ENCODE results near the gene LINC00237.
A peak's percentile ranks its signal among the peaks of the same experiment; 100 is the strongest.

Gene LINC00237

DNA sequence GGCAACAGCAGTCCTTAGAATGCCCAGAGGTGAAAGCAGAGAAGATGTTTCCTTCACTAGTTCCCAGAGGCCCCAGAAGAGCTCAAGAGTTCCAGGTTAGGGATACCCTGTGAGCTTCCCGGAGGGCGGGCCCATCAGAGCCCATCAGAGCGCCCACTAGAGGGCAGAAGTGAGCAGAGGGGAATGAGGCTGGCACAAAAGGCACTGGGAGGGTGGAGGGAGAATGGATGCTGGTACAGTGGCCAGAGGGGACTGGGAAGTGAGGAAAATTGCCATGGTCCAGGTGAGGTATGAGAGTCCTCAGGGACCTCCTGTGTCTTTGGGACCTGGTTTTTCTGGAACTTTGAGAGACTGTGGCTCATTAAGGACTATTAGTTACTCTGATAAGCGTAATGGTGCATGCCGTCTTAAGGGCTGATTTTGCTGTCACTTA lies 57.3 kb downstream of the LINC00237 start:
- DNase-seq (ENCODE audit: low read depth in 1 of 2, low spot score in 1 of 2), result peak; percentile 28 to 57
- in situ Hi-C loops (cut with HindIII; ENCODE audit: low pct_unique_long_range_greater_than_20kb, low sequenced_read_pairs), result no loop called here
- no peak for TF ChIP-seq JUND (IDR thresholded peaks at IDR 0.05; ENCODE audit: low read depth)

DNA sequence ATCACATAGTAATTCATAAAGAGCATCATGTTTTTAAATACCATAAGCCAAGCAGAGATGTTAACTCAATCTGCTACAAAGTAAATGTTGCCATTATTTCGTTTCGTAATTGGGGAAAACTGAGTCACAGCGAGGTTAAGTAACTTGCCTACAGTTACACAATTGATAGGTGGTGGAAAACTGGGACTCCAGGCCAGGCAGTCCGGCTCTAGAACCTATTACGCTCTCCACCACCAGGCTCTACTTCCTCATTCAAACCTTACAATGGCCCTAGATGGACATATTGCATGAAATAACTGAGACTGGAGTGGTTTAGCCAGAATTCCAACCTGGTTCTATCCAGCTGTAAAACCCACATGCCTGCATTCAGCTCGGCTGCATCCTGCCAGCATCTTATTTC lies 58.2 kb downstream of the LINC00237 start:
- DNase-seq (ENCODE audit: low read depth in 1 of 2, low spot score in 1 of 2), result no peak
- TF ChIP-seq JUND (IDR thresholded peaks at IDR 0.05; ENCODE audit: low read depth), result no peak
- in situ Hi-C loops (cut with HindIII; ENCODE audit: low pct_unique_long_range_greater_than_20kb, low sequenced_read_pairs), result no loop called here

DNA sequence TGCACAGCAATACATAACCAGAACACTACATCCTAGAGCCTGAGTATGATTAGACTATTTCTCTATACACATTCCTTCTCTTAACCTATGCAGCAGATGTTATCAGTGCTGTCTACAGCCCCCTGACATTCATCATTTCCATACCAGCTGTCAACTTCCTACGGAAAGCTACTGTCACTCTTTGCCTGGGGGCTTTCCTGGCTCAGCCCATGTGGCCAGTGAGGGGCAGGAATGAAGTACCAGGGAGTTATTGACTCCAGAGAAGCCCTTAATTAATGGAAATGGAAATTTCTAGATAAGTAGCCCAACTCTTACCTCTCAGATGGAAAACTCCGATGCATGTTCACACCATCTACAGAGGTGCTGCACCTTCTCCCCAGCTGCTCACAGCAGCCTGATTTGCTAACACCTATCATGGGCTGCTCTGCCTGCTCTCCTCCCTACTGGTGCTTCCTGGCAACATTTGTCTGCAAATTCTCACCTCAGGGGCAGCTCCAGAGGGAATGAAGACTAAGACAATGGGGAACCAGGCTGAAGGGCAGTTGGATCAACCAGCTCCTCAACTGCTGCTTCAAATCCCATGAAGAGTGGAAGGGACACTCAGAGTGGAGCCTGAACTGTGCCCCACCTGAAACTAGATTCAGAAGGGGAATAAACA lies 59.6 kb downstream of the LINC00237 start:
- TF ChIP-seq JUND (IDR thresholded peaks at IDR 0.05; ENCODE audit: low read depth), result no peak
- no peak for DNase-seq (ENCODE audit: low read depth in 1 of 2, low spot score in 1 of 2)
- in situ Hi-C loops (cut with HindIII; ENCODE audit: low pct_unique_long_range_greater_than_20kb, low sequenced_read_pairs), result no loop called here
